ENCODE data around the gene MAPT. TPM values are rescaled to one million over a fixed set of nuclear protein-coding genes. Genes with fewer than 3 reads are reported as not detected.
"Not testable (repeated sequence)": the region's sequence is repeated elsewhere in the genome, so short reads cannot be mapped to it uniquely, and the experiment has no call there.

Gene MAPT
- total RNA-seq, 1 experiment from 2014 or later = 8.3 TPM

DNA sequence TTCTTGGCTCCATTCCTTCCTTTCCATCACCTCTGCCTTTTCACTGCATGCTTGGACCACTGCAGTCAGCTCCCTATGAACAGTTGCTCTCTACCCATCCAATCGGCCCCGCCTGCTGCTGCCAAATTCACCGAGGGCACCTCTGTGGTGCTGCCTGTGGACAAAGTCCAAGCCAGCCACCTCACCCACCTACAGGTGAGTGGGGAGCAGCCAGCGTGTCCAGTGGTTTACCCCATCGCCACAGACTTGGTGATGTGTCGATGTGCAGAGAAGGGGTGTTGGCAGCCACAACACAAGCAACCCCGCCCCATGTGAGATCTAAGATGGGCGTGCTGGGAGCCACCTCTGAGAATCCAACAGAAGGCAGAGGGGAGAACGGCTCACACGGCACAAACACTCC lies 61.0 kb downstream of the MAPT start:
- no TSS peak for BruUV-seq (replicated peaks)
- no peaks in the 10 kb centered on the region for H3K4me1 ChIP-seq (ENCODE audit: insufficient read depth, low read length, poor library complexity, severe bottlenecking)
- H3K36me3 ChIP-seq (ENCODE audit: insufficient read depth, low read length, poor library complexity, severe bottlenecking) = no peaks in the 10 kb centered on the region
- intact Hi-C loops (cut with micrococcal nuclease; ENCODE audit: unreplicated experiment) = no loop called here
- H3K27ac ChIP-seq (ENCODE audit: low read depth, low read length, poor library complexity, severe bottlenecking) = no peak overlapping the region
- no peak for TF ChIP-seq EZH2 (IDR thresholded peaks at IDR 0.05; ENCODE audit: borderline replicate concordance, low read depth, low read length, poor library complexity, severe bottlenecking)
- TF ChIP-seq, protein P1, sequence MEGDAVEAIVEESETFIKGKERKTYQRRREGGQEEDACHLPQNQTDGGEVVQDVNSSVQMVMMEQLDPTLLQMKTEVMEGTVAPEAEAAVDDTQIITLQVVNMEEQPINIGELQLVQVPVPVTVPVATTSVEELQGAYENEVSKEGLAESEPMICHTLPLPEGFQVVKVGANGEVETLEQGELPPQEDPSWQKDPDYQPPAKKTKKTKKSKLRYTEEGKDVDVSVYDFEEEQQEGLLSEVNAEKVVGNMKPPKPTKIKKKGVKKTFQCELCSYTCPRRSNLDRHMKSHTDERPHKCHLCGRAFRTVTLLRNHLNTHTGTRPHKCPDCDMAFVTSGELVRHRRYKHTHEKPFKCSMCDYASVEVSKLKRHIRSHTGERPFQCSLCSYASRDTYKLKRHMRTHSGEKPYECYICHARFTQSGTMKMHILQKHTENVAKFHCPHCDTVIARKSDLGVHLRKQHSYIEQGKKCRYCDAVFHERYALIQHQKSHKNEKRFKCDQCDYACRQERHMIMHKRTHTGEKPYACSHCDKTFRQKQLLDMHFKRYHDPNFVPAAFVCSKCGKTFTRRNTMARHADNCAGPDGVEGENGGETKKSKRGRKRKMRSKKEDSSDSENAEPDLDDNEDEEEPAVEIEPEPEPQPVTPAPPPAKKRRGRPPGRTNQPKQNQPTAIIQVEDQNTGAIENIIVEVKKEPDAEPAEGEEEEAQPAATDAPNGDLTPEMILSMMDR (conservative IDR thresholded peaks at IDR 0.05; ENCODE audit: low read depth, low read length) = no peak
- ChIA-PET POLR2A (ENCODE audit: low non-redundant PET) (no interaction called here), CTCF (no interaction called here)
- no peaks in the 10 kb centered on the region for H3K27me3 ChIP-seq (replicated peaks; ENCODE audit: insufficient read depth, low read depth, low read length, poor library complexity)
- no peaks in the 10 kb centered on the region for H3K9me3 ChIP-seq (ENCODE audit: low read depth, low read length, poor library complexity, severe bottlenecking)
- DNase-seq (ENCODE audit: low spot score) = no peak
- no peak overlapping the region for H3K4me3 ChIP-seq (ENCODE audit: low read depth, low read length, poor library complexity, severe bottlenecking)

- no TSS peak for BruUV-seq (replicated peaks)
- H3K36me3 ChIP-seq (ENCODE audit: insufficient read depth, low read length, poor library complexity, severe bottlenecking) = no peaks in the 10 kb centered on the region
- POLR2A ChIA-PET (ENCODE audit: low non-redundant PET) = no interaction called here
- no peaks in the 10 kb centered on the region for H3K4me1 ChIP-seq (ENCODE audit: insufficient read depth, low read length, poor library complexity, severe bottlenecking)
- TF ChIP-seq, protein P1 (conservative IDR thresholded peaks at IDR 0.05; ENCODE audit: low read depth, low read length) = no peak
- TF ChIP-seq EZH2 (IDR thresholded peaks at IDR 0.05; ENCODE audit: borderline replicate concordance, low read depth, low read length, poor library complexity, severe bottlenecking) = no peak
- CTCF ChIA-PET = no interaction called here
- intact Hi-C loops (cut with micrococcal nuclease; ENCODE audit: unreplicated experiment) = no loop called here
- H3K9me3 ChIP-seq (ENCODE audit: low read depth, low read length, poor library complexity, severe bottlenecking) = no peaks in the 10 kb centered on the region
- DNase-seq (ENCODE audit: low spot score) = no peak
- no peaks in the 10 kb centered on the region for H3K27me3 ChIP-seq (replicated peaks; ENCODE audit: insufficient read depth, low read depth, low read length, poor library complexity)
- no peak overlapping the region for H3K4me3 ChIP-seq (ENCODE audit: low read depth, low read length, poor library complexity, severe bottlenecking)
- no peak overlapping the region for H3K27ac ChIP-seq (ENCODE audit: low read depth, low read length, poor library complexity, severe bottlenecking)
Observed at GRCh38 chr17:45956090-45956489, 61.7 kb downstream of the MAPT start.

- intact Hi-C loops (cut with micrococcal nuclease; ENCODE audit: unreplicated experiment); H3K36me3 ChIP-seq (ENCODE audit: insufficient read depth, low read length, poor library complexity, severe bottlenecking); POLR2A ChIA-PET (ENCODE audit: low non-redundant PET); DNase-seq (ENCODE audit: low spot score); BruUV-seq (replicated peaks); CTCF ChIA-PET; H3K9me3 ChIP-seq (ENCODE audit: low read depth, low read length, poor library complexity, severe bottlenecking); H3K27me3 ChIP-seq (replicated peaks; ENCODE audit: insufficient read depth, low read depth, low read length, poor library complexity); H3K4me1 ChIP-seq (ENCODE audit: insufficient read depth, low read length, poor library complexity, severe bottlenecking); H3K4me3 ChIP-seq (ENCODE audit: low read depth, low read length, poor library complexity, severe bottlenecking); H3K27ac ChIP-seq (ENCODE audit: low read depth, low read length, poor library complexity, severe bottlenecking): not testable (repeated sequence)
Observed at GRCh38 chr17:45956746-45957145, 62.4 kb downstream of the MAPT start.

DNA sequence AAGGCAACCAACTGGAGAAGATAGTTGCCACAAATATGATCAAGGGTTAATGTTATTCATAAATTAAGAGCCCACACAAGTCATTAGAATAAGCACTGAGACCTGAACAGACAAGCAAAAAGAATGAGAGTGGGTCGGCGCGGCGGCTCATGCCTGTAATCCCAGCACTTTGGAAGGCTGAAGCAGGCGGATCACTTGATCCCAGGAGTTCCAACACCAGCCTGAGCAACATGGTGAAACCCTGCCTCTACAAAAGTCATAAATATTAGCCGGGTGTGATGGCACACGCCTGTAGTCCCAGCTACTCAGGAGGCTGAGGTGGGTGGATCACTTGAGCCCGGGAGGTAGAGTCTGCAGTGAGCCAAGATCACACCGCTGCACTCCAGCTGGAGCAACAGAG lies 64.0 kb downstream of the MAPT start:
- DNase-seq (ENCODE audit: low spot score) = no peak
- Histone ChIP-seq H3K36me3 (ENCODE audit: insufficient read depth, low read length, poor library complexity, severe bottlenecking) (no peaks in the 10 kb centered on the region), H3K4me1 (ENCODE audit: insufficient read depth, low read length, poor library complexity, severe bottlenecking) (no peaks in the 10 kb centered on the region), H3K4me3 (ENCODE audit: low read depth, low read length, poor library complexity, severe bottlenecking) (no peak overlapping the region), H3K27me3 (replicated peaks; ENCODE audit: insufficient read depth, low read depth, low read length, poor library complexity) (no peaks in the 10 kb centered on the region), H3K9me3 (ENCODE audit: low read depth, low read length, poor library complexity, severe bottlenecking) (no peaks in the 10 kb centered on the region), H3K27ac (ENCODE audit: low read depth, low read length, poor library complexity, severe bottlenecking) (no peak overlapping the region)
- intact Hi-C loops (cut with micrococcal nuclease; ENCODE audit: unreplicated experiment) = no loop called here
- ChIA-PET POLR2A (ENCODE audit: low non-redundant PET) (no interaction called here), CTCF (no interaction called here)
- BruUV-seq (replicated peaks) = no TSS peak
- TF ChIP-seq, protein P1 (conservative IDR thresholded peaks at IDR 0.05; ENCODE audit: low read depth, low read length) = no peak
- TF ChIP-seq EZH2 (IDR thresholded peaks at IDR 0.05; ENCODE audit: borderline replicate concordance, low read depth, low read length, poor library complexity, severe bottlenecking) = no peak

Data from A673 (cell line).